Stimulated activated CD4-positive, alpha-beta T cell treated with anti-CD3 and anti-CD28 coated beads, Interleukin-4, amount 100 ng/mL, for 48 hours (primary cell): ENCODE data around the gene WHAMM.
"Not testable (repeated sequence)": the region's sequence is repeated elsewhere in the genome, so short reads cannot be mapped to it uniquely, and the experiment has no call there.

Experiments used
- DNase-seq, 2 donors: peaks; one replicate each; pipeline ENCODE4 v3.0.0-alpha.2; 2020; ENCODE audit warnings: low read depth in 2 of 2

Gene WHAMM

DNA sequence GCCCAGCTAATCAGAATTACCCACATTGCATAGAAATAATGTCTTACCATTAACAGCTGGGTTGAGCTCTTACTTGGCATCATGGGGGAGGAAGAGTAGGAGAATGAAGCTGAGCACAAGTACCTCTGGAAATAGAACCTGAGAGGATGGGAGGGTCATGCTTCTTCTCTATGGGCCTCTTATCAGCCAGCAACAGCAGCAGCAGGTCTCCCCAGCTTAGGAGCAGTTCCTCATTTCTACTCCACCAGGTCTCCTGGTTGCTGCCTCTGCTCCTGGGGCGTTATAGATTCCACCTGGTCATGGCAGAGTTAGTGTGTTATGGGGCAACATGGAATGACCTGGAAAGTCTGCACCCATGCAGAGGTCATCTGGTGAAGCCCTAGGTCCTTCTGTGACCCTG is 6.9 kb upstream of the WHAMM start:
- no peak for DNase-seq

DNA sequence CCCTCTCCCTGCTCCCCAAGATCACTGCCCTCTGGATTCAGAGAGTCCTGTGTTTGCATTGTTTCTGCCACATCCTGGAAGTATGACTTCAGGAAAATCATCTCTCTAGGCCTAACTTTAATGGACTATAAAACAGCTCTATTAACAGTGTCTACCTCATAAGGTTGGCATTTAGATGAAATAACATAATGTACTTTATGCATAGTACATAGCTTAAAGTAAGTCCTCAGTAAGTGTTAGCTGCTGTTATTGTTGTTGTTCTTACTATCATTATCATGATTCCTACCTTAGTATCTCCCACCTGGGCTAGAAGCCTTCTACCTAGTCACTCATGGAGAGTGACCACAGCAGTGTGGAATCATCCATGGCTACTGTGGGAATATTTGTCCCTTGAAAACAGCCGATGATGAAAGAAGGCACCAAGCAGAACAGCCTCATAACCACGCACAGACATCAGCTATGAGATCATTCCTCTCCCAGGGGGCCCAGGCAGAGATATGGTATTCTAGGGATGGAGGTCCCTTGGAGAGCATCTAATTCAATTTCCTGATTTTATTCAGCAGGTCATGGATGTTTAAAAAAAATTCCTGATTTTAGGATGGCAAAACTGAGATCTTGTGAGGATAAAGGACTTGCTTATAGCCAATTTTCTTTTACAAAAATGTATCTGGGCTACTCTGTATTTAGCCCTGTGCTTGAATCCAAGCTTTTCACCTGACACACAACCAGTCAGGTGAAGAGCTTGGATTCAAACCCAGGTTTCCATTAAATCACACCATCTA is 5.4 kb upstream of the WHAMM start:
- no peak for DNase-seq

DNA sequence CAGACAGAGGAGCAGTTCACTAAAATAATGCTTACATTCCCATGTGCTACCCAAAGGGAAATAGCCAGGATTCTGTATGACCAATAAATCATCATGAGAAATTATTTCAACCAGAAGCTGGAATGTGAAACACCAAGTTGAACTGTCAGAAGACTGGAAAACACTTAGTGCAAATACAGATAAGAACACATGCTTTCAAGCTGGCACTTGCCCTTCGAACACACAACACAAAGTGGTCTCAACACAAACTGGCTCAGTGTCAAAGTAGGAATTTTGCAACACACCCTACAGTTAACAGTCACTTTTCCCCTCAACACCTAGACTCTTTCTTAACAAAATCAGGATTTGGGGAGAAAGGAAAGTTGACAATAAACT is 4.9 kb upstream of the WHAMM start:
- DNase-seq: no peak

DNA sequence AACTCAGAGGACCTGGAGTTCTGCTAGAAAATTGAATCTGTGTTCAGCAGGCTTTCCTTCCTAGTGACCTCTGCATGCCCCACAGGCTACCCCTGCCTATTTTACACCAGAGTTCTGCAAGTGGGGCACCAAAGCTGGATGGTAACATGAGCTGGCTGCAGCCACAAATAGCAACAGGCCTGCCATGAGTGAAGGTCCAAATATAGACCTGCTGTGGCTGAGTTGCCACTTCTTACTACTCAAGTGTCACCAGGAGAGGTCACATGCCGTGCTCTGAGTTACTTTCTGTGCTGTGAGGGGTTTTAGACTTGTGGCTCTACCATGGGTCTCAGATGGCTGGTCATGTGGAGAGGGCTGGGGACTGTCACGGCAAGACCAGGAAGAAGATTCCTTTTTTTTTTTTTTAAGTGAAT is 3.4 kb upstream of the WHAMM start, which contains the start of gene FSD2:
Gene FSD2, minus strand, starts transcription at position 76 of the 413 bp plus-strand sequence. CDS start 18,679 bp downstream, outside the sequence.
- no peak for DNase-seq

DNA sequence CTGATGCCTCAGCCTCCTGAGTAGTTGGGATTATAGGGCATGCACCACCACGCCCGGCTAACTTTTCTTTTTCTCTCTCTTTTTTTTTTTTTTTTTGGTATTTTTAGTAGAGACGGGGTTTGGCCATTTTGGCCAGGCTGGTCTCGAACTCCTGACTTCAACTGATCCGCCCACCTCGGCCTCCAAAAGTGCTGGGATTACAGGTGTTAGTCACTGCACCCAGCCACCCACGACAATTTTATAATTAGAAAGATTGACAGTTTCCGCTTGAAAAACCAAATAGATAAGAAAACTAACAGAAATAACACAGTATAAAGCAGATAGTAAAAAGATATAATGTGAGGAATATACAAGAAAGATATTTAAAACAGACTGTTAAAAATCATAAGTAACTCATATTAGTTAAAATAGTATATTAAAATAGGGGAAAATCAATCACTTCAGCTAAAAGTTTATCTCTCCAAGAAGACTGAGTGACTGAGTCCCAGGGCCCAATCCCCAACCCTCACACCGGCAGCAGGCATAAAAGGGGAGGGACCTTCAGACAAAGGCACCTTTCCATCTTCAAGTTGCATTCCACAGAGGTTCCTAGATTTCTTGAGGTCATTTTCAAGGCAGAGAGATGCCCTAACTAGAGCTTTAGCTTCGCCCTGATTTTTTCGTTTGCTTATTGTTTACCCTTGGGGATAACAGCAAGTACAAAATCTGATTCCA is 1.4 kb upstream of the WHAMM start:
- DNase-seq: no peak

DNA sequence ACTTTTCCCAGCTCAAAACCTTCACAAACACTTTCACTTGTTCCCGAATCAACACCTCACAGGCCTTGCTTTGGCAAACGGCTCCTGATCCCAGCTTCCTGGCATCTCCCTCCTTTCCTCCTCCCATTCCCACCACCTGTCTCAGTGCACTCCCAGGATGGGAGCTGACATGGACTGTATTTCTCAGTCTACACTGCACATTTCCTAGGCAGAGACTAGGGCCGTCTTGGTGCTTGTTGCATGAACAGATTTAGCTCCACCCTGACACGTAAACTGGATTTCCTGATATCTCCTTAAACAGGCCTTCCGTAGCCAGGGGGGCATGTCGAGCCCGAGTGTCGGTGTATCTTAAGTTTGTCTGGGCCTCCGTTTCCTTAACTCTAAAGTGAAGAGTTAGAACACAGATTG is 790 bp upstream of the WHAMM start:
- DNase-seq: no peak

DNA sequence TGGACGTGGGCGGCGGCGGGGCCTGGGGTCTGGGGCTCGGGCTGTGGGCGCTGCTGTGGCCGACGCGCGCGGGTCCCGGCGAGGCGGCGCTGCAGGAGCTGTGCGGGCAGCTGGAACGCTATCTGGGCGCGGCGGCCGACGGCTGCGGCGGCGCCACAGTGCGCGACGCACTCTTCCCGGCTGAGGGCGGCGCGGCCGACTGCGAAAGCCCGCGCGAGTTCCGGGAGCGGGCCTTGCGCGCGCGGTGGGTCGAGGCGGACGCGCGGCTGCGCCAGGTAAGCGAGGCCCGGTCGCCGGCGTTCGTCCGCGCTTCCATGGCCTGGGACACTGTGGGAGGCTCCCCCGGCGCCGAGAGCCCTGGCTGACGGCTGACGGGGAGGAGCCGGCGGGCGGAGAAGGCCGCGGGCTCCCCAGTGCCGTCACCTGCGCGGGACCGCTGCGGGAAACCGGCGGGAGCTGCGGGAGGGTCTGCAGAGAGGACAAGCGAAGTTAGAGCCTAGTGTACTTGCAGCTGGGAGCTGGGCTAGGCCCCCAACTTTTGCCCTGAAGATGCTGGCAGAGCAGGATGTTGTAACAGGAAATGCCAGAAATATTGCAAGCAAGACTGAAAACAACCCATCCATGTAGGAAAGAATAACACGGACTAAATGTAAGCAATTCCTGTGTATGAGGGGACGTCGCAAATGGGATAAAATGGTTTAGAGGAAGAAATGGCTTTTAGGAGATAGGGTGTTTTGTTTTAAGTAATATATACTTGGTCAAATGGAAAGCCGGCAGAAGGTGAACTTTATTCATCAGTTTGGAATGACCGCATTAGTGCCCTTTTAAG is 847 bp downstream of the WHAMM start:
- peak; percentile 10 to 11 for DNase-seq

DNA sequence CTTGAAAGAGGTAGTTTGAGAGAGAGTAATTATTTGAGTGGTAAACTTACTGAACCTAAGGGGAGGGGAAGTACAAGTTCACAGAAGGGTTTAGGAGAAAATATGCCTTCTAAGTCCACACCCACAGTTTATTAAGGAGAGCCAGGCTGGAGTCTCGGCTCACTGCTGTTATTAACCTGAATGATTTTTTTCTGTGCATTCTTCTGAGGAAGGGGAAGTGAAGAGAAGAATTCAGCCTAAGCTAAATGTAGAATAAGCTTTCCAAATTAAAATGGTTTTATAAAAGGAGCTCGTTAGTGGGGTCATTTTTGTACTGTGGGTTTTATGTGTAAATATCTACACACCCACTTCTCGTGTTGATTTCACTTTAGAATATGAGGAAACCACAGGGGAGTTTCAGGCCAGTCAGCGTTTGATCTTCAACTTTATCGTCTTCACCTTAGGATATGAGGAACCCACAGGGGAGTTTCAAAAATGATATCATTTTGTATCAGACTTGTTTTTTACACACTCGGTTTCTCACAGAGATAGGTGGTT is 1.5 kb downstream of the WHAMM start:
- DNase-seq: no peak

DNA sequence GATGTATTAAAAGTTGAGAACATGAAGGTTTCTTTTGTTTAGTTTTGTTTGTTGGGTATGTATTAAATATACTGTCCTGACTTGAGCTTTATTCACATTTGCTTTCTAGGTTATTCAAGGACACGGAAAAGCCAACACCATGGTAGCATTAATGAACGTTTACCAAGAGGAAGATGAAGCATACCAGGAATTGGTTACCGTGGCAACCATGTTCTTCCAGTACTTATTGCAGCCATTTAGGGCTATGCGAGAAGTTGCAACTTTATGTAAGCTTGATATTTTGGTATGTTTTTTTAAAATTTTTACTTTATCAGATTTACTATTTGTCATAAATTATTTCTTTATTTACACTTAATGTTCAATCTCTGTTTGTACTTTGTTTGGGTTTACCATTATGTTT is 3.6 kb downstream of the WHAMM start:
- no peak for DNase-seq

DNA sequence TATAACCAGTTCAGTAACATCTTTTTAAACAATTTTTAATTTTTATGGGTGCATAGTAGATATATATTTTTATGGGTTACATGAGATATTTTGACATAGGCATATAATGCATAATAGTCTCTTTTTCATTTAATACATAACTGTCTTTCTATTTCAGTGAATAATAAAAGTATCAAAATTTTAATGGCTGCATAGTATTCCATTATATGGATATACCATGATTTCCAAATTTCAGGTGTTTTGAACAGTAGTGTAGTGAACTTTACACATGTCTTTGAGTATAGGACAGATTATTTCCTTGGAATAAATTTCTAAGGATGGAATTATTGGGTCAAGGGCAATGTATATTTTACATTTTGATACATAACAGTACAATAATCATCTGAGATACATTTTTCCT is 10.7 kb downstream of the WHAMM start:
- no peak for DNase-seq

DNA sequence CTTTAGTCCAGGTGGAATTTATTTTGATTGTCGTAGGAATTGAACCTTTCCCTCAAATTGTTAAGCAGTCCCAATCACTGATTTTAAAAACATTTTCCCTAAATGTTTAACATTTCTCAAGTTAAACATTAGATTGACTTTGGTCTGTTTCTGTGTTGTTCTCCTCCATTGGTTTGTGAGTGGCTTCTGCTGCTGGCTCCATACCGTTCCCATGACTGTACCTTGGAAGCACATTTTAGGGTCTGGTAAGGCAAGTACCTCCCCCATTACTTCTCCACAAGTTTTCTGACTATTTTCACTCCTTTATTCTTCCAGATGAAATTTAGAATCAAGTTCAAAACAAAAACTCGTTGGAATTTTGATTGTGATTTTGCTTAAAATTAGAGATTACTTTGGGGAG is 12.0 kb downstream of the WHAMM start:
- not testable (repeated sequence) for DNase-seq

DNA sequence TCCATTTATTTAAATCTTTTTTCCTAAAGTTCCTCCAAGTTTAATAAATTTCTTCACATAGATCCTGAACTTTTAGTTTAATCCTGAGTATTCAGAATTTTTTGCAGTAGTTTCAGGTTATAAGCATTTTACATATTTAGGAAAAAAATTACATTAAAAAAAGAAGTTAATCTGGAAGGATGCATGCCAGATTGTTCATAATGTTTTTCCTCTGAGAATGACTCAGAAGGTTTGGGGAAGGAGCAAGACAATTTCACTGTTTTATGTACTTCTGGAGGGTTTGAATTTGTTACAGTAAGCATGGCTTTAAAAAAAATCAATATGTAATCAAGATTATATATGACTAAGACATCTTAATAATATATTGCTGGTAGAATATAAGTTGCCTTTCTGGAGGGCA is 12.4 kb downstream of the WHAMM start:
- DNase-seq: not testable (repeated sequence)

DNA sequence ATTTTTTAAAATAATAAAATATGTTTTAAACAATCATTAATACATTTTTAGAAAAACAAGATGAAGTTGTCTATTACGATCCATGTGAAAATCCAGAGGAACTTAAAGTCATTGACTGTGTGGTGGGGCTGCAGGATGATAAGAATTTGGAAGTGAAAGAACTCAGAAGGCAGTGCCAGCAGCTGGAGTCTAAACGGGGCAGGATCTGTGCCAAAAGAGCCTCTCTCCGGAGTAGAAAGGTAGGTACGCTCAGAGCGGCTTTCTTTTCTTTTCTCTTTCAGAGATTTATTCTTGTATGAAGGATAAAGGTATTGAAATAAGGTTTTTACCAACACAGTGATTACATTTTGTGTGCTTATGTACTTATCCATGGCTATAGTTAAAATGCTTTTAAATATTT is 13.6 kb downstream of the WHAMM start:
- no peak for DNase-seq

DNA sequence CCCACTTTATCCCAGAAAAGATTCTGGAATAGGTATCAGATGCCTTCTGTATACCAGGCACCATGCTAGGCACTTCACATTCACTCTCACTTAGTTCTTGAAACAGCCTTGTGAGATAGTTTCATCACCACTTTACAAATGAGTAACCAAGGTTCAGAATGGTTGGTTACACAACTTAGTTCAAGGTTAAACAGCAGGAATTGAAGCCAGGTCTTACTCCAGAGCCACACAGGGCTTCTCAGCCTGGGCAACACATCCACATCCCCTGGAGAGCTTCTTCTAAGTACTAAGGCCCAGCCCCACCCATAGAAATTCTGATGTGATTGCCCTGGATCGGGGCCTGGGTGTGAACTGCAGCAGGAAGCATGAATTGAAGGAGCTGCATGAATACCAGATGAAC is 18.6 kb downstream of the WHAMM start:
- no peak for DNase-seq

DNA sequence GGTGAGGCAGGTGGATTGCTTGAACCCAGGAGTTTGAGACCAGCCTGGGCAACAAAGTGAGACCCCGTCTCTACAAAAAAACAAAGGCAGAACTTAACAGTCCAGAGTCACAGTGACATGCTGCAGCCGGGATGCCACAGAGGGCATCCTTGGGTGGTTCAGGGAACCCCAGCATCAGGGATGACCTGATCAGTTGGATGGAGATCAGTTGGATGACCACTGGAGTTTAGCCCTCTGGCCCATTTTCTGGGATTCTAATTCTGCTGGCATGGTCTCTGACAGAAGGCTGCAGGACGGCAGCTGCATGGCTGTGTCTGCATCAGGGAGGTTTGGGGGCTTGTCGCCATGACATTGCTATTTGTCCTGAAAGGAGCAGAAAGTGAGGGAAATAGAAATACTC is 19.8 kb downstream of the WHAMM start:
- DNase-seq: no peak

DNA sequence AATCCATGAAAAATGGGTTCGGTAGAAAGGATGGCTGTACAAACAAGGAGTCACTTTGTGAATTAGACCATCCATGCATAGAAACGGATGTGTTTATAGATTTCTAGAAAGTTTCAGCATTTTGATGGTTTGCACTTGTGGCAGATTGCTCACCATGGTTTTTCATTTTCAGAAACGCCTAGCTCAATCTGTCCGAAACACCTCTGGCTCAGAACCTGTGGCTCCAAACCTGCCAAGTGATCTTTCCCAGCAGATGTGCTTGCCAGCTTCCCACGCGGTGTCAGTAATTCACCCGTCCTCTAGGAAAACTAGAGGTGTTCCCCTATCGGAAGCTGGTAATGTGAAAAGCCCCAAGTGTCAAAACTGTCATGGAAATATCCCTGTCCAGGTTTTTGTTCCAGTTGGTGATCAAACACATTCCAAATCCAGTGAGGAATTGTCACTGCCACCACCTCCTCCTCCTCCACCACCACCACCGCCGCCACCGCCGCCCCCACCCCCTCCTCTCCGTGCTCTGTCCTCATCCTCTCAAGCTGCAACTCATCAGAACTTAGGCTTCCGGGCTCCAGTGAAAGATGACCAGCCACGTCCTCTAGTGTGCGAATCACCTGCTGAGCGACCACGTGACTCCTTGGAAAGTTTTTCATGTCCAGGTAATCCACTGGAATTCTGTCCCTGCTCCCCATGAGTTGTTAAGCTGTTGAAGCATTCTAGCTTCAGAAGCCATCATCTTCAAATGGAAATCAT is 21.2 kb downstream of the WHAMM start:
- no peak for DNase-seq

DNA sequence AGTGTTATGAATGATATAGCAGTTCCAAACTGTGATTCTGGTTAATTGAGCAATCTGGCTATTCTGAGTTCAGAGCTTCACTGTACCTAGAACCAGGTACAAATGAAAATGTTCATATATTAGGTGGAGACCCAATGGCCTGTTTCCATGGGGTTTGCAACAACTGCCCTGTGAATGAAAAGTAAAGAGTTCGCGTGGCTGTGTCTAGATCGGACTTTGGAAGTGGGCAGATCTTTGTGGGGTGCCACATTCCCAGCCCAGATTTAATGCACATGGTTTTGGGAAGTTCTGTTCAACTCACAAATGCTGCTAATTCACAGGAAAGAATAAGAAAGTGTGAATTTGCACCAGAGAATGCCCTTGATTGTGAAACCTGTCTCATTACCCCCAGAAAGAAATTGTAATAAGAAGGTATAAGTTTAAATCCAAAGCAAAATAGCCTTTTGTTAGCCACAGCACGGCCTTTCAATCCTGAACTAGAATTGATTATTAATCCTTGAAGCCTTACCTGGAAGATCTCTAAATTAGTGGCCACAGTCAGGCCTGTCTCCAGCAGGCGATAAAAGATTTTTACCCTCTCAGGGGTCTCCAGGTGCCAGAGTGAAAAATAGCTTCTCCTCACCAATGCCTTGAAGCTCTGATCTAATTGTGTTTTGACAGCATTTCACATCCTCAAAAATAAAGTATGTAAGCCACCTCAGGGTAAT is 22.6 kb downstream of the WHAMM start:
- DNase-seq: no peak

DNA sequence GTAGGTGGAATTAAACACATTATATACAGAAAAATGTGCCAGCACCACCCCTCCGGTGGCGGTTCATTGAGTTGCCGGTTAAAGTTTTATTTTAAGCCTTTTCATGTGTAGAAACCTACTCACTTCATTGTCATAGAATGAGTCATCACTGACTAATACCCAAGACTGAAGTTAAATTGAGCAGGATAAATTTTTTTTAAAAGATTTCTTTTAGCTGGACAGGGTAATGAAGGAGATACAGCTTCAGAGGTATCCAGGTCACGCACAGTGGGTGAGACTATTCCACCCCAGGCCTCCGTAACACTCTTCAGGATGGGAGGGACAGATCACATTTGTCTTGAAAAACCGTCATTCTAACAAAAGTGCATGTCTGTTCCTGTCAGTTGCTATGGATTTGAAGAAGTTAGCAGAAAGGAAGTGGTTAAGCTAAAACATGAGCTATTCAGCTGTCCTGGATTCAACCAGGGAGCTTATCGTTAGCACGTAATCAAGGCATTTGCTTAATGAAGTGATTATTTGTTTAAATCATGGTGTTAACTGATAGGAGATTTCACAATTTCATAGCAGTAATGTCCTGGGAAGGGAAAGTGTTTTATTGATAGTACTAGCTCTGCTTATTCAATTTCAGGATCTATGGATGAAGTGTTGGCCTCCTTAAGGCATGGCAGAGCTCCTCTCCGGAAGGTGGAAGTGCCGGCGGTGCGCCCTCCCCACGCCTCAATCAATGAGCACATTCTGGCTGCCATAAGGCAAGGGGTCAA is 23.4 kb downstream of the WHAMM start:
- peak; percentile 12 to 37 for DNase-seq

DNA sequence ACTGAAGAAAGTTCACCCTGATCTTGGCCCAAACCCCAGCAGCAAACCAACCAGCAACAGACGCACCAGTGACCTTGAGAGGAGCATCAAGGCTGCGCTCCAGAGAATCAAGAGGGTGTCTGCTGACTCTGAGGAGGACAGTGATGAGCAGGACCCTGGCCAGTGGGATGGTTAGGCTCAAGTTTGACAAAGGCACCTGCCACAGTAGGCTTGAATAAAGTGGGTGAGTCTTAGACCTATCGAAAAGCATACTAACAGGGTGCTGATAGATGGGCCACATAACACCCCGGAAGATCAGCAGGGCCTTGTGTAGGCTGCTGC is 23.9 kb downstream of the WHAMM start:
- no peak for DNase-seq

DNA sequence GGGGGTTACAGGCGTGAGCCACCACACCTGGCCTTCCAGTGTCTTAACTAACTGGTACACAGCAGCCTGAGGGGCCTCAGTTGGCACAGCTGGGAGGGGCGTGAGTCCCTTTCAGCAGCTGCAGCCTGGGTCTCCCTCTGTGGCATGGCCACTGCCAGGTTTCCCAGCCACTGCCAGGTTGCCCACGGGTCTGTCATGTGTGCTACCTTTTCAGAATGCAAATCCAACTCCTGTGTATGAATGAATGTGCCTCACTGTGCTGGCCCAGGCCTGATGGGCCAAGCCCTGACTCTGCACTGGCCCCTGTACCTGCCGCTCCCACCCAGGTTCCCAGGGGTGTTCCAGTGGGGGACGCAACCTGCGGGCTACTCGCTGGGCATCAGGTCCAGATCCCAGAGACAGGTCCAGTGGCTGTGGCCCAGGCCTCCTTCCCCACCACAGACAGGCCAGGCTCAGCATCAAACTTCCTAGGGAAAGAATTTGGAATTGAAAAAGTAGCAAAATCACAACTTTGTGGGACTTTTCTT is 26.0 kb downstream of the WHAMM start:
- no peak for DNase-seq
